ENCODE measurements around the gene ENDOV.
"Not testable (repeated sequence)": the region's sequence is repeated elsewhere in the genome, so short reads cannot be mapped to it uniquely, and the experiment has no call there.

GRCh38 chr17:80401086-80401485, 13.9 kb upstream of the ENDOV start:
- TF ChIP-seq POLR2A (IDR thresholded peaks at IDR 0.05; ENCODE audit: low read length); GATA1 (IDR thresholded peaks at IDR 0.05; ENCODE audit: low read depth, low read length): not testable (repeated sequence)

All from erythroblast (primary cell).